Epidermal melanocyte (primary cell): ENCODE measurements around the gene GMPPB.
A peak's percentile ranks its signal among the peaks of the same experiment; 100 is the strongest.
"Not testable (repeated sequence)": the region's sequence is repeated elsewhere in the genome, so short reads cannot be mapped to it uniquely, and the experiment has no call there.

ENCODE experiments used
- DNase-seq: peaks from one replicate; pipeline ENCODE4 v3.0.0; 2011; ENCODE audit warnings: low spot score; ENCODE audit not compliant: insufficient read length

GMPPB gene

GRCh38 chr3:49723628-49724551 is at the start of gene GMPPB:
GMPPB (minus strand) TSS chr3:49723951; CDS start chr3:49723726, 225 bp downstream.
- DNase-seq: peak; percentile 97

GRCh38 chr3:49772703-49773102 is 49.0 kb upstream of the GMPPB start:
- no peak for DNase-seq

DNA sequence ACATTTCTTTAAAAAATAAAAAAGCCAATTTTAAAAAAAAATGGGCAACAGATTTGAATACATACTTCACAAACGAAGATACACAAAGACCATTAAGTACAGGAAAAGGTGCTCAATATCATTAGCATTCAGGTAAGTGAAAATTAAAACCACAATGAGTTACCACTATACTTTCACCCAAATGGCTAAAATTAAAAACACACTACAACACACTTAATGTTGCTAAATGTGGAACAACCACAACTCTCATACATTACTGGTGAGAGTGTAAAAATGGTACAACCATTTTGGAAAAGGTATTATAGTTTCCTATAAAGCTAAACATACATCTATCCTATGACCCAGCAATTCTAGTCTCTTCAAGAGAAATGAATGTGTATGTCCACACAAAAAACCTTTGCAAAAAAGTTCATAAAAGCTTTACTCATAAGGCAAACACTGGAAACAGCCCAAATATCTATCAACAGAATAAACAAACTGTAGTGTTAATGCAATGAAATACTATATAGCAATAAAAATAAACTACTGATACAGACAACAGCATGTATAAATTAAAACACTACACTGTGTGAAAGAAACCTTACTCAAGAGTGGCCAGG is 47.7 kb upstream of the GMPPB start:
- DNase-seq: no peak

- no peak for DNase-seq
These were observed 46.2 kb upstream of the GMPPB start for GRCh38 chr3:49769926-49770325.

- no peak for DNase-seq
These were observed 45.6 kb upstream of the GMPPB start for GRCh38 chr3:49769286-49769915.

GRCh38 chr3:49763981-49764380 is 40.2 kb upstream of the GMPPB start:
- no peak for DNase-seq

GRCh38 chr3:49761661-49762060 is 37.9 kb upstream of the GMPPB start:
- no peak for DNase-seq

DNA sequence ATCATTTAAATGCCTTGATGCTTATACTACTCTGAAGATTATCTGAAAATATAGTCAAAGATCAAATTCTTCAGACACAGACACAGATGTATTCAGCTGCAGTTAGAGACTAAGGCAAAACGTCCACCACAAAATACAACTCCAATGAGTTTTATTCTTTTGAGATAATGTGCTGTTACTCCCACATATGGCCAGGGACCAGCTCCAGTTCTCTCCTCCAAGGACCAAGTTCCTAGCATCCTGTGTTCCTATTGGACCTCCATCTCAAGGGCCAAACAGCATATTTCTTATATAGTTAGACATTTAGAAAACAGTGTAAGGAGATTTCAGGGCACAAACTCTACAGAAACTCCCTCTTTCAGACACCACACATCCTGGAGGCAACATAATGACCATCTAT is 35.5 kb upstream of the GMPPB start:
- DNase-seq: no peak

DNA sequence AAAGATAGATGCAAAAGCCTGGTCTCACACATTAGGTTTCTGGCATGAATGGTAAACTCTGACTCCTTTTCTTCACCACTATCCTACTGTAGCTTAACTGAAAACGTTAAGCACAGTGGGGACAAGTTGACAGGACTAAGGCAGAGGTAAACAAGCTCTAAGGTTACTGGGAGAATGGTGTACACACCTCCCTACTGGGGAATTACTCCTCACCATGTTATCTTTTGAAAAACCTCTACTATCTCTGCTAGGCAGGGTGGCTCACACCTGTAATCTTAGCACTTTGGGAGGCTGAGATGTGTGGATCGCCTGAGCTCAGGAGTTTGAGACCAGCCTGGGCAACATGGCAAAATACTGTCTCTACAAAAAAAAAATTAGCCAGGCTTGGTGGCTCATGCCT is 33.4 kb upstream of the GMPPB start:
- DNase-seq: no peak

DNA sequence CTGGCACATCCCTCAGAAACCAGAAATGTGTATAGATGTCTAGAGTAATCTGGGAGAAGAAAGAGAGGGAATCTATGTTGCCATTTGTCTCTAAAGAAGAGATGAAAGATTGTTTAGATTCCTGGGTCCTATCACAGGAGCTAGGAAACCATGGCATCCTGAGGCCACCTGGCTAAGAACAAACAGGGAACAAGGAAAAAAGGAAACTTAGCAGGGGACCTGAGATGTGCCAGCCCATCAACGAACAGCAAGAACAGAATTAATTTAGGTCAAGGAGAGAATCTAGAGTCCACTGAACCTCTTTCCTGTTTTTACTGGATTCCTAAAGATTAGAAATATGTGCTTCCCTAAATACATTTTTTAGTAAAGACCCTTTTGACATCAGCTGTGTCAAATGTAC is 32.3 kb upstream of the GMPPB start:
- no peak for DNase-seq

GRCh38 chr3:49754536-49754935 is 30.8 kb upstream of the GMPPB start:
- DNase-seq: no peak

GRCh38 chr3:49751501-49751900 is 27.8 kb upstream of the GMPPB start:
- no peak for DNase-seq

GRCh38 chr3:49750056-49750455 is 26.3 kb upstream of the GMPPB start:
- no peak for DNase-seq

GRCh38 chr3:49748874-49749273 is 25.1 kb upstream of the GMPPB start:
- DNase-seq: not testable (repeated sequence)

DNA sequence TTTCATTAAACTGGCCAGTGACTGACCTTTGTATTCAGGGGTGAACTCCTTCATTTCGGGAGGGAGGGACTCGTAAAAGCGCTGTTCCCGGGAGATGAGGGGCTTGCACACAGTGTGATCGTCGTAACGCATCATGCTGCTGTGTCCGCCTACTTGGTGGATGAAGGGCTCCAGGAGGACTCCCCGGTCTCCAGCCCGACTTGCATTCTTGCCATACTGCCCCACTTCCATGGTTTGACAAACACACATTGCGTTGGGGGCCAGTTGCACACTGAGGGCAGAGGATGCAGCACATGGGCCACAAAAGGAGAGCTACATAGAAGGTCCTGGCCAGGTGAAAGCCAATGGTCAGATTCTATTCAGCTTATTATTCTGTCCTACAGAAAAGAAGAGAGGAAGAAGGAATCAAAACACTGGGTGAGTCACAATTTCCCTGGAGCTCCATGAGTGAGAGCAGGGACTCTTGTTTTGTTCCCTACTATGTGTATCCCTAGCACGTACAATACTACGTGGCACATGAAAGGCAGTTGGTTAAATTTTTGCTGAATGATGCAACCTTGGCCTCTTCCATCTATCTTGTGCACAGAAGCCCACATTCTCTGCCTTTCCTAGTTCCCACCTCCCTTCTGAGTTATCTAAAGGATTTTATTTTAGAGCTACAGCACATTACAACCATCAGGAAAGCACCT is 24.2 kb upstream of the GMPPB start:
- DNase-seq: no peak

- DNase-seq: no peak
These were observed 22.2 kb upstream of the GMPPB start for GRCh38 chr3:49745986-49746385.

- DNase-seq: no peak
These were observed 16.7 kb upstream of the GMPPB start for GRCh38 chr3:49740427-49740826.

DNA sequence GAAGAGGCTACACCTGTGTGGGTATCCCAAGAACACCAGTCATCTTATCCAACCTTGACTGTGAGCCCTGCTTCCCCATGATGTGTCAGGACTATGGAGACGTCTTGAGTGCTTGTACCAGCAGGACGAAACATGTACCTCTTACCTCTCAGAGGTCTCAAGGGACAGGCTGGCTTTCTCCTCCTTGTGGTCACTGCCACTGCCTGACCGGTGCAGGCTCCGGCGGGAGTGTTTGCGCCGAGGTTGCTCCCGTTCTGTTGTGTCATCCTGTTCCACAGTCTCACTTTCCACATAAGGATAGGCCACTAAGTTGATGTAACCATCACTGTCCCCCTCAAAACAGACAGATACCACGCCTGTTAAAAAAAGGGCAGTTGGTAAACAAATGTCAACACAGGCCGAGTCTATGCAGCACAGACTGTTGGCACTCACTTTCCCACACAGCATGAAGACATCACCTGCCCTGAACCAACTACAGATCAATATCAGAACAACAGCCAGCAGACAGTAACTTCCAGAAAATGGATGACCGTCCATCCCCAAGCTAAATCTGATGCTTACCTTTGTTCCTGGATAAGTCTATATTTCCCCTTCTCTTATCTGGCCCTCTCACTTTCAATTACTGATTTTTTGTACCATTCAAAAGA is 14.4 kb upstream of the GMPPB start:
- no peak for DNase-seq

- no peak for DNase-seq
These were observed 11.0 kb upstream of the GMPPB start for GRCh38 chr3:49734752-49735151.

GRCh38 chr3:49733551-49733950 is 9.8 kb upstream of the GMPPB start:
- no peak for DNase-seq

GRCh38 chr3:49732597-49732996 is 8.8 kb upstream of the GMPPB start:
- DNase-seq: no peak
